SH-SY5Y (cell line): ENCODE data around the gene SHTN1.

Source experiments
- GATA2 ChIP-seq: IDR thresholded peaks from 2 replicates; pipeline ENCODE4 v1.6.1; 2011; ENCODE audit warnings: mild to moderate bottlenecking, low read depth, low read length
- GATA3 ChIP-seq: IDR thresholded peaks from 2 replicates; pipeline ENCODE4 v1.6.1; 2011; ENCODE audit warnings: low read depth, mild to moderate bottlenecking, low read length, moderate library complexity

GRCh38 chr10:116913695-116914094, 91.3 kb downstream of the SHTN1 start:
- TF ChIP-seq GATA3 (no peak), GATA2 (no peak)
